Activated CD8-positive, alpha-beta T cell treated with anti-CD3 and anti-CD28 coated beads for 36 hours (primary cell): ENCODE data around the gene NECAB2. TPM values are rescaled to one million over a fixed set of nuclear protein-coding genes. Genes with fewer than 3 reads are reported as not detected.

Experiments used
- ATAC-seq: fragments of 200-7000 bp; cut with Tn5 transposase; one replicate; pipeline ENCODE4 v1.10.0; 2021; ENCODE audit warnings: mild to moderate bottlenecking, moderate library complexity
- CTCF ChIA-PET: fragments of 350-600 bp; sonication (Branson Sonifier 250); formaldehyde crosslinking; loops from one replicate; lab custom pipeline; 2021; ENCODE audit warnings: antibody characterized with exemption; lab: Charles Lee
- POLR2A ChIA-PET: fragments of 350-600 bp; sonication (Branson Sonifier 250); formaldehyde crosslinking; loops from one replicate; lab custom pipeline; 2021; ENCODE audit warnings: antibody characterized with exemption; lab: Charles Lee
- DNase-seq: peaks from one replicate; pipeline ENCODE4 v3.0.0-alpha.2; 2020
- H3K27ac Mint-ChIP-seq: one replicate; pipeline ENCODE4 v1.8.0; 2021; ENCODE audit warnings: mild to moderate bottlenecking, mixed read lengths
- H3K27me3 Mint-ChIP-seq: one replicate; pipeline ENCODE4 v1.8.0; 2021; ENCODE audit warnings: mixed read lengths
- H3K36me3 Mint-ChIP-seq: one replicate; pipeline ENCODE4 v1.8.0; 2021; ENCODE audit warnings: low read depth, mixed read lengths
- H3K4me1 Mint-ChIP-seq: one replicate; pipeline ENCODE4 v1.8.0; 2021; ENCODE audit warnings: low read depth, mixed read lengths
- H3K4me3 Mint-ChIP-seq: one replicate; pipeline ENCODE4 v1.8.0; 2021; ENCODE audit warnings: mild to moderate bottlenecking, moderate library complexity, mixed read lengths
- H3K9me3 Mint-ChIP-seq: one replicate; pipeline ENCODE4 v1.8.0; 2021; ENCODE audit warnings: mixed read lengths
- CTCF ChIP-seq: fragments of 200-600 bp; IDR thresholded peaks from one replicate; pipeline ENCODE4 v1.8.0; 2022; ENCODE audit warnings: antibody characterized with exemption, mild to moderate bottlenecking
- intact Hi-C: fragments of 100-400 bp; cut with micrococcal nuclease; formaldehyde crosslinking; loops from one replicate; pipeline ENCODE4 v1.10.0; 2022
- total RNA-seq, 2 experiments: library from RNA; stranded (reverse); gene quantifications; one replicate each; pipeline ENCODE4 v1.2.3, GENCODE V29; 2021

The NECAB2 gene
- total RNA-seq, 2 experiments from 2014 or later, result not detected

- Mint-ChIP-seq H3K4me3 (no peak overlapping the region), H3K27ac (no peak overlapping the region), H3K4me1 (no peaks in the 10 kb centered on the region), H3K9me3 (no peaks in the 10 kb centered on the region), H3K27me3 (no peaks in the 10 kb centered on the region), H3K36me3 (no peaks in the 10 kb centered on the region)
- ChIA-PET POLR2A (no interaction called here), CTCF (interaction anchor here (1.3 to 2.8 kb wide), 3 partner anchors 35 to 104 kb away, joined by 3 to 9 read pairs (median 7); no protein-coding TSS in a partner anchor)
- intact Hi-C loops, result no loop called here
- DNase-seq (no peak), ATAC-seq (no peak)
- TF ChIP-seq CTCF, result no peak
These were observed 6.5 kb upstream of the NECAB2 start for GRCh38 chr16:83961591-83961990.

- CTCF ChIA-PET, result interaction anchor here (0.7 to 2.8 kb wide), 3 partner anchors 10 to 102 kb away, joined by 5 to 9 read pairs (median 6); partner anchors contain the start of gene OSGIN1
These were observed 4.5 kb upstream of the NECAB2 start for GRCh38 chr16:83963277-83964119.

GRCh38 chr16:83964684-83965443 lies 3.2 kb upstream of the NECAB2 start:
- Mint-ChIP-seq H3K9me3 (no peaks in the 10 kb centered on the region), H3K4me3 (no peak overlapping the region), H3K36me3 (no peaks in the 10 kb centered on the region), H3K4me1 (peaks cover 5% of the 10 kb centered on the region), H3K27me3 (peaks cover 10% of the 10 kb centered on the region), H3K27ac (no peak overlapping the region)
- ChIA-PET CTCF (interaction anchor here (0.7 to 1.9 kb wide), 3 partner anchors 8 to 101 kb away, joined by 5 to 6 read pairs (median 6); partner anchors contain the start of gene OSGIN1), POLR2A (no interaction called here)
- no peak for TF ChIP-seq CTCF
- intact Hi-C loops, result no loop called here
- DNase-seq (no peak), ATAC-seq (no peak)

More at GRCh38 chr16:83963277-83964119, 4.5 kb upstream of the NECAB2 start:
- POLR2A ChIA-PET, result no interaction called here
- H3K27ac Mint-ChIP-seq, result no peak overlapping the region
- DNase-seq (no peak), ATAC-seq (no peak)
- no peak for TF ChIP-seq CTCF
- peaks cover 3% of the 10 kb centered on the region for H3K27me3 Mint-ChIP-seq
- H3K9me3 Mint-ChIP-seq, result no peaks in the 10 kb centered on the region
- H3K36me3 Mint-ChIP-seq, result no peaks in the 10 kb centered on the region
- intact Hi-C loops, result no loop called here
- peaks cover 2% of the 10 kb centered on the region for H3K4me1 Mint-ChIP-seq
- H3K4me3 Mint-ChIP-seq, result no peak overlapping the region

GRCh38 chr16:83965444-83966152 lies 2.4 kb upstream of the NECAB2 start:
- DNase-seq (no peak), ATAC-seq (no peak)
- H3K27ac Mint-ChIP-seq, result no peak overlapping the region
- H3K36me3 Mint-ChIP-seq, result no peaks in the 10 kb centered on the region
- intact Hi-C loops, result no loop called here
- H3K4me1 Mint-ChIP-seq, result peaks cover 5% of the 10 kb centered on the region
- ChIA-PET CTCF (interaction anchor here (1.7 to 1.9 kb wide), 2 partner anchors 9 to 100 kb away, joined by 5 to 6 read pairs; no protein-coding TSS in a partner anchor), POLR2A (no interaction called here)
- no peaks in the 10 kb centered on the region for H3K9me3 Mint-ChIP-seq
- peaks cover 13% of the 10 kb centered on the region for H3K27me3 Mint-ChIP-seq
- H3K4me3 Mint-ChIP-seq, result no peak overlapping the region
- no peak for TF ChIP-seq CTCF
